Epithelial cell of umbilical artery (primary cell): ENCODE measurements around the gene AJUBA. TPM values are rescaled to one million over a fixed set of nuclear protein-coding genes. Genes with fewer than 3 reads are reported as not detected.

Experiments used
- total RNA-seq: library from RNA; depleted of rRNA; stranded (reverse); fragments of >200 nt; gene quantifications from 2 replicates; pipeline ENCODE4 v1.2.3, GENCODE V29; 2014

The AJUBA gene
- 53.6 and 89.1 TPM in 2 replicates for total RNA-seq

DNA sequence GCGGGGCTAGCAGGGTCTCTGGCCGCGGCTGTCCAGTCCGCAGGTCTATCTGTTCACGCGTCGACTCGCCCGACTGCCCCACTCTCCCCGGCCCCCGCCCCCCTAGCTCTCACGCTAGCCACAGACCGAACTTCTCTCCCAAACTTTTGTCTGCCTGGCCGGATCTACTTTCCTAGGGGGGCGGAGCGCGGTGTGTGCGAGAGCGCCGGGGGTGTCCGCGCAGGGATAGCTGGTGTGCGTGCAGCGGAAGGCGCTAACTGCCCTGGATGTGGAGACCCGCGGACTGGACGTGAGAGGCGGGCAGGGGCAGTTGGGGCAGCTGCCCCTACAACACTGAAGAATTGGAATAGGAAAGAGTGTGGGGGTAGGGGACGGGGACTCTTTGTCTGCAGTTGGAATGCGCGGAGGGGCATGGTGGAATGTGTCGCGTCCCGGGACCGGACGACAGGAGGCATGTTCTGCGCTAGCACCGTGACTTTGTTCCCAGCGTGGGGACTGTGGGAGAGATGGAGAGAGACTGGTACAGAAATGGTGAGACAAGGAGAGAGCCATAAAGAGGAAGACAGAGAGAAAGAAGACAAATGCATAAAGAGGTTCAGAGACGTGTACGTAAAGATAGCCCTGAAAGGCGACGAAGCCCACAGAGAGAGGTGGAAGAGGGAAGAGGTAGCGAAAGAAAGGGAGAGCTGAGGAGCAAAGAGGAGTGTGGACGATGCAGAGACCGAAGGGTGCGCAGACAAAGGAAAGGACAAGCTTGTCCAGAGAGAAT is at the start of gene AJUBA:
TSS of gene AJUBA (minus strand) at position 75 of the 769 bp plus-strand sequence. CDS start 285 bp downstream, outside the sequence.

DNA sequence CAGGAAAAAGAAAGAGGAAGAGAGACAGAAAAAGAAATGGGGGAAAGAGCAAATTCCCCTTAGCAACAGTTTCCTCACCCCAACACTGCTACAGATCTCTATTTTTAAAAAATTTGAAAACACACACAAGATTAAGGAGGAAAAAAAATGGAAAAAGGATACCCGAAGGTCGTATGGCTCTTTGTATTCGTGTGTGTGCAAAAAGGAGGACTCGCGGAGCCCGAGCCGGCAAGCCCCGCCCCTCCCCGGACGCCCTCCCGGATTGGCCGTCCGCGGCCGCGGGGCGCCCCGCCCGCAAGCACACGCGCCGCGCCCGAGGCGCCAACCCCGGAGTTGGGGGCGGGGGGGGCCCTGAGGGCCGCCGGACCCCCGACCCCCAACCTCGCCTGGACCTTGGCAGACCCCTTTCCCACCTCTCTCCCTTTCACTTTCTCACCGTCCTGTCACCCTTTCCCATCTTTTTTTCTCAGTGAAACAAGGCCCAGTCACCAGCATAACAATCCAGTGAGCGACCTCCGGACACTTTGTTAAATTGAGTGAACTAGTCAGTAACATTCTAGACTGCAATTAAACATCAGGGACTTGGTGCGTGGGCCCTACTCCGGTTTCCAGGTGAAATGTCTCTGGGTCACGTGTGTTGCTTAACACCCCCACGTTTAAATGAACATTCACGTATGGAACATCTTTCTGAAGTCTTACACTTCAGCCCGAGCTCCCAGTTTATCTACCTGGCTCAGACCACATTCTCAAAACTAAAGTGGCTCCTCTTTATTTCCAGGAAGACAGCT is 27.8 kb upstream of the AJUBA start, which contains the start of gene C14orf93:
TSS of gene C14orf93 (minus strand) at position 205 of the 788 bp plus-strand sequence. CDS start 11,120 bp downstream, outside the sequence.

DNA sequence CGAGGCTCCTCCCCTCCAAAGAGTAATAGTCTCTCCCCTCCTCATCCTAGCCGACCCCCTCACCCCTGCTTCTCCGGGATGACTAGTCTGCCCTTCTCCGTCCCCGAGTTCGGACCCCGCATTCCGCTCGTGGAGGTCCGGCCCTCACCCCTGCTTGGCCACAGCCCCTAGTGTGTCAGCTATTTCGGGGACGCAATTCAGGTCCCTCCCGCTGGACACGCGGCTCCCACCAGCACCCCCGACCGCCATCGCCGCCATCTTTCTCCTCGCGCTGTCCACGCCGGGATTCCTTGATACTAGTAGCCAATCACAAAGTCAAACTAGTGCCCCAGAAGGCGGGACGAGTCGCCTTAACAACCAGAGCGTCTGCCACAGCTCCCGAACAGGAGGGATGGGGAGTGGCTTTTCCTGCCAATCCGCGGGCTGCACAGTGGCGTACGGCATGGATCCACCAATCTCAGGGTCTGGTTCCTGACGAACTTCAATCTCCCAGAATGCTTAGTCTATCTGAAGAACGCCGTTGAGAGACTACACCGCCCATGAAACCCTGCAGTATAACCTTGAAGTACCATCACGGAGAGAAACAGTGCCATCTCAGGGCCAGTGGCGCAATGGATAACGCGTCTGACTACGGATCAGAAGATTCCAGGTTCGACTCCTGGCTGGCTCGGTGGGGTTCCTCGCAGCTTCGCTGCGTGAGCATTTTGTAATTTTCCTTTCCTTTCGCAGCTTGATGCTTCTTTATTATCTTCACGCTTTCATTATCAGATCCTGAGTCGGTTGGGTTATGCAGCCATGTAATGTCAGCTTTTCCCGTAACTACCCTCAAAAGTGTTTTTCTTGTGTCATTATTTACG is 53.0 kb downstream of the AJUBA start, which contains the start of gene PRMT5:
TSS of gene PRMT5 (minus strand) at position 273 of the 857 bp plus-strand sequence. CDS start at position 258, 15 bp downstream.

Other genes starting within 250 kb of the AJUBA start
- 57.8 and 90.7 TPM in 2 replicates for gene OXA1L, start 215.9 kb downstream of the AJUBA start, total RNA-seq
- gene SLC7A7, start 167.1 kb downstream of the AJUBA start, total RNA-seq: 10.1 and 23.3 TPM in 2 replicates
- gene MRPL52, start 152.7 kb downstream of the AJUBA start, total RNA-seq: 87.1 and 108 TPM in 2 replicates
- gene MMP14, start 146.0 kb downstream of the AJUBA start, total RNA-seq: 251 and 265 TPM in 2 replicates
- gene LRP10, start 110.8 kb downstream of the AJUBA start, total RNA-seq: 37.5 and 40.0 TPM in 2 replicates
- under 0.01 TPM in 1 of 2 replicates, not detected in the other for gene REM2, start 99.3 kb downstream of the AJUBA start, total RNA-seq
- 53.6 and 188 TPM in 2 replicates for gene RBM23, start 63.4 kb downstream of the AJUBA start, total RNA-seq
- gene PRMT5, start 53.2 kb downstream of the AJUBA start, total RNA-seq: 61.9 and 88.7 TPM in 2 replicates
- 56.8 and 67.9 TPM in 2 replicates for gene HAUS4, start 25.5 kb downstream of the AJUBA start, total RNA-seq
- 4.5 and 5.6 TPM in 2 replicates for gene C14orf93, start 27.6 kb upstream of the AJUBA start, total RNA-seq
- gene PSMB5, start 52.3 kb upstream of the AJUBA start, total RNA-seq: 287 and 492 TPM in 2 replicates
- not detected in 2 replicates for gene PSMB11, start 59.7 kb upstream of the AJUBA start, total RNA-seq
- 7.5 and 12.5 TPM in 2 replicates for gene CDH24, start 75.0 kb upstream of the AJUBA start, total RNA-seq
- gene ACIN1, start 112.6 kb upstream of the AJUBA start, total RNA-seq: 57.5 and 65.7 TPM in 2 replicates
- gene C14orf119, start 113.0 kb upstream of the AJUBA start, total RNA-seq: 48.7 and 60.8 TPM in 2 replicates
- gene CIROP, start 122.4 kb upstream of the AJUBA start, total RNA-seq: not detected in 2 replicates
- gene CEBPE, start 136.7 kb upstream of the AJUBA start, total RNA-seq: not detected in 2 replicates
- 0.65 and 1.7 TPM in 2 replicates for gene SLC7A8, start 201.1 kb upstream of the AJUBA start, total RNA-seq